Neural cell (in vitro differentiated cells): Measurements from ENCODE around the gene HCFC2. TPM values are rescaled to one million over a fixed set of nuclear protein-coding genes. Genes with fewer than 3 reads are reported as not detected.
A peak's percentile ranks its signal among the peaks of the same experiment; 100 is the strongest.
"Not testable (repeated sequence)": the region's sequence is repeated elsewhere in the genome, so short reads cannot be mapped to it uniquely, and the experiment has no call there.

Source experiments
- H2AFZ ChIP-seq: fragments of 200-600, 300-800 bp; sonication (generic), shearing (Covaris generic); 2 replicates; pipeline ENCODE4 v1.6.0; 2014; ENCODE audit warnings: low read depth, mild to moderate bottlenecking, antibody characterized with exemption, low read length, moderate library complexity
- H3F3A ChIP-seq: fragments of 200-600 bp; shearing (Covaris generic); 2 replicates; pipeline ENCODE4 v1.6.1; 2016; ENCODE audit warnings: mild to moderate bottlenecking, moderate library complexity, mixed read lengths, antibody characterized with exemption, low read length; ENCODE audit not compliant: insufficient read depth, poor library complexity, severe bottlenecking
- H3K27ac ChIP-seq: fragments of 200-600, 300-800 bp; sonication (generic), shearing (Covaris generic); 2 replicates; pipeline ENCODE4 v1.5.1; 2014; ENCODE audit warnings: mild to moderate bottlenecking, low read length, moderate library complexity
- H3K27me3 ChIP-seq: fragments of 300-800, 200-600 bp; sonication (generic), shearing (Covaris generic); 2 replicates; pipeline ENCODE4 v1.6.0; 2014; ENCODE audit warnings: mild to moderate bottlenecking, low read depth, low read length, moderate library complexity; ENCODE audit not compliant: insufficient read depth
- H3K36me3 ChIP-seq: fragments of 300-800, 200-600 bp; sonication (generic), shearing (Covaris generic); 2 replicates; pipeline ENCODE4 v1.5.1; 2014; ENCODE audit warnings: mild to moderate bottlenecking, antibody characterized with exemption, low read length, moderate library complexity; ENCODE audit not compliant: insufficient read depth
- H3K4me2 ChIP-seq: fragments of 300-800, 200-600 bp; sonication (generic), shearing (Covaris generic); 2 replicates; pipeline ENCODE4 v1.6.0; 2014; ENCODE audit warnings: mild to moderate bottlenecking, low read length
- H3K4me3 ChIP-seq: fragments of 300-800, 200-600 bp; sonication (generic), shearing (Covaris generic); 2 replicates; pipeline ENCODE4 v1.5.1; 2014; ENCODE audit warnings: mild to moderate bottlenecking, low read length, moderate library complexity
- H3K79me2 ChIP-seq: fragments of 200-600 bp; shearing (Covaris generic); replicated peaks from 2 replicates; pipeline ENCODE4 v1.6.0; 2014; ENCODE audit warnings: mild to moderate bottlenecking, low read length, moderate library complexity; ENCODE audit not compliant: insufficient read depth
- H3K9ac ChIP-seq: fragments of 300-800, 200-600 bp; sonication (generic), shearing (Covaris generic); 2 replicates; pipeline ENCODE4 v1.6.1; 2016; ENCODE audit warnings: mild to moderate bottlenecking, low read length, mixed read lengths
- H3K9me2 ChIP-seq: fragments of 200-600 bp; shearing (Covaris generic); 2 replicates; pipeline ENCODE4 v1.6.1; 2016; ENCODE audit warnings: mild to moderate bottlenecking, low read length, mixed read lengths; ENCODE audit not compliant: insufficient read depth
- H3K9me3 ChIP-seq: fragments of 200-600, 300-800 bp; sonication (generic), shearing (Covaris generic); 2 replicates; pipeline ENCODE4 v1.6.1; 2016; ENCODE audit warnings: mild to moderate bottlenecking, mixed run types, low read length, moderate library complexity, mixed read lengths
- H4K20me1 ChIP-seq: fragments of 200-600 bp; shearing (Covaris generic); 2 replicates; pipeline ENCODE4 v1.6.1; 2016; ENCODE audit warnings: mild to moderate bottlenecking, mixed run types; ENCODE audit not compliant: insufficient read depth
- EP300 ChIP-seq: fragments of 450-650 bp; conservative IDR thresholded peaks from 2 replicates; pipeline ENCODE4 v1.6.1; 2014; ENCODE audit warnings: antibody characterized with exemption, mild to moderate bottlenecking, moderate library complexity; ENCODE audit not compliant: poor library complexity, severe bottlenecking
- EZH2 ChIP-seq: fragments of 200-600, 300-800 bp; shearing (Covaris generic), sonication (generic); IDR thresholded peaks from 2 replicates; pipeline ENCODE4 v1.6.1; 2014; ENCODE audit warnings: antibody characterized with exemption, low read length, borderline replicate concordance, mild to moderate bottlenecking; ENCODE audit not compliant: insufficient read depth, poor library complexity, severe bottlenecking
- MXI1 ChIP-seq: fragments of 450-650 bp; conservative IDR thresholded peaks from 2 replicates; pipeline ENCODE4 v1.6.1; 2014; ENCODE audit warnings: antibody characterized with exemption, mild to moderate bottlenecking; ENCODE audit not compliant: poor library complexity, severe bottlenecking
- POLR2AphosphoS5 ChIP-seq: IDR thresholded peaks from 2 replicates; pipeline ENCODE4 v1.6.1; 2012
- RAD21 ChIP-seq: fragments of 450-650 bp; conservative IDR thresholded peaks from 2 replicates; pipeline ENCODE4 v1.6.1; 2014; ENCODE audit warnings: antibody characterized with exemption, mild to moderate bottlenecking, moderate library complexity
- REST ChIP-seq: IDR thresholded peaks from 2 replicates; pipeline ENCODE4 v1.6.1; 2012; ENCODE audit warnings: borderline replicate concordance
- SMC3 ChIP-seq: fragments of 450-650 bp; conservative IDR thresholded peaks from 2 replicates; pipeline ENCODE4 v1.6.1; 2014; ENCODE audit warnings: antibody characterized with exemption, mild to moderate bottlenecking, moderate library complexity; ENCODE audit not compliant: poor library complexity
- TAF1 ChIP-seq: IDR thresholded peaks from 2 replicates; pipeline ENCODE4 v1.6.1; 2012; ENCODE audit warnings: low read depth
- polyA minus RNA-seq: library from RNA; depleted of rRNA, polyadenylated mRNA; stranded (reverse); fragments of >200 nt; gene quantifications from 2 replicates; pipeline ENCODE4 v1.2.3, GENCODE V29; 2014
- polyA plus RNA-seq: library from polyadenylated mRNA; depleted of rRNA; stranded (reverse); fragments of >200 nt; gene quantifications from 2 replicates; pipeline ENCODE4 v1.2.3, GENCODE V29; 2014
- TF ChIP-seq, protein P1 (sequence below): fragments of 450-650 bp; IDR thresholded peaks from 2 replicates; pipeline ENCODE4 v1.5.1; 2014; ENCODE audit warnings: antibody characterized with exemption, mild to moderate bottlenecking, moderate library complexity; ENCODE audit not compliant: poor library complexity, severe bottlenecking

Gene HCFC2
- 50.0 and 62.4 TPM in 2 replicates for polyA plus RNA-seq
- polyA minus RNA-seq: 80.6 and 82.4 TPM in 2 replicates

DNA sequence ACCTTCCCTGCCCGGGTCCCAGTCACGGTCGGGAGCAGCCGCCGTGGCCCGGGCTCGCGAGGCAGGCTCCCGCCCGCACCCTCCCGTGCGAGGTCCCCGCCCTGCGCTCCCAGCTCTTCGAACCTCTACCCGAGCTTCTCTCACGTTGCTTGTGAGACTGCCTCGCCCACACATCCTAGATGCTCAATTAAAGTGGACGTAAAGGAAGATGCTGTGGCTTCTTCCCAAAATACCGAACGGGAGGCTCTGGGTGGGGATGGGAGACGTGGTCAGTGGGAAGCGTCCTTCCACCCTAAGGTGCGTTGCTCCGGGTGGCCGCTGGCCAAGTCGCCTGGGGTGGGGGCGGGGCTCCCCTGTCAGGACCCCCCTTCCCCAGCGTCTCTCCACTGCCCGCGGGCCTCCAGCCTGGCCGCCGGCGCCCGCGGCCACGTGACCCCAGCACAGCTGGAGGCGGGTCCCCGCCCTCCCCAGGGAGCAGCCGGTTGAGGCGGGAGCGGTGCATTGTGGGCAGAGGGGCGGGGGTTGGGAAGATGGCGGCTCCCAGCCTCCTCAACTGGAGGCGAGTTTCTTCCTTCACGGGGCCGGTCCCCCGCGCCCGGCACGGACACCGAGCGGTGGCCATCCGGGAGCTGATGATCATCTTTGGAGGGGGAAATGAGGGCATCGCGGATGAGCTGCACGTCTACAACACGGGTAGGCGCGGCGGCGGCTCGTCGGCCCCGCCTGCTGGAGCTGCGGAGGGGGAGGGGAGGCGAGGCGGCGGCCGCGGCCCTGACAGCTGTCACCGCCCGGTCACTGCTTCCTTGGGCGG is at the start of gene HCFC2:
Gene HCFC2 (plus strand): TSS at position 501 of the 811 bp plus-strand sequence. CDS start 30 bp downstream, at position 531.
- H3K9me3 ChIP-seq: no peaks in the 10 kb centered on the region
- H3K27ac ChIP-seq: peak within 1 kb of the TSS; percentile 91
- no peaks in the 10 kb centered on the region for H3K27me3 ChIP-seq
- no peaks in the 10 kb centered on the region for H3K36me3 ChIP-seq
- no peaks in the 10 kb centered on the region for H4K20me1 ChIP-seq
- no peaks in the 10 kb centered on the region for H3K9me2 ChIP-seq
- H3F3A ChIP-seq: no peaks in the 10 kb centered on the region
- H3K9ac ChIP-seq: peak within 1 kb of the TSS; percentile 88
- TF ChIP-seq EZH2 (no peak), RAD21 (no peak), TAF1 (no peak), REST (peak; percentile 22), MXI1 (peak; percentile 92), EP300 (peak; percentile 69), SMC3 (peak; percentile 41), POLR2AphosphoS5 (peak; percentile 93)
- TF ChIP-seq, protein P1, sequence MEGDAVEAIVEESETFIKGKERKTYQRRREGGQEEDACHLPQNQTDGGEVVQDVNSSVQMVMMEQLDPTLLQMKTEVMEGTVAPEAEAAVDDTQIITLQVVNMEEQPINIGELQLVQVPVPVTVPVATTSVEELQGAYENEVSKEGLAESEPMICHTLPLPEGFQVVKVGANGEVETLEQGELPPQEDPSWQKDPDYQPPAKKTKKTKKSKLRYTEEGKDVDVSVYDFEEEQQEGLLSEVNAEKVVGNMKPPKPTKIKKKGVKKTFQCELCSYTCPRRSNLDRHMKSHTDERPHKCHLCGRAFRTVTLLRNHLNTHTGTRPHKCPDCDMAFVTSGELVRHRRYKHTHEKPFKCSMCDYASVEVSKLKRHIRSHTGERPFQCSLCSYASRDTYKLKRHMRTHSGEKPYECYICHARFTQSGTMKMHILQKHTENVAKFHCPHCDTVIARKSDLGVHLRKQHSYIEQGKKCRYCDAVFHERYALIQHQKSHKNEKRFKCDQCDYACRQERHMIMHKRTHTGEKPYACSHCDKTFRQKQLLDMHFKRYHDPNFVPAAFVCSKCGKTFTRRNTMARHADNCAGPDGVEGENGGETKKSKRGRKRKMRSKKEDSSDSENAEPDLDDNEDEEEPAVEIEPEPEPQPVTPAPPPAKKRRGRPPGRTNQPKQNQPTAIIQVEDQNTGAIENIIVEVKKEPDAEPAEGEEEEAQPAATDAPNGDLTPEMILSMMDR: peak; percentile 12
- H3K4me2 ChIP-seq: peak within 1 kb of the TSS; percentile 94
- H2AFZ ChIP-seq: peak within 1 kb of the TSS; percentile 88
- H3K4me3 ChIP-seq: peak within 1 kb of the TSS; percentile 98
- H3K79me2 ChIP-seq: peaks cover 22% of the 10 kb centered on the region

DNA sequence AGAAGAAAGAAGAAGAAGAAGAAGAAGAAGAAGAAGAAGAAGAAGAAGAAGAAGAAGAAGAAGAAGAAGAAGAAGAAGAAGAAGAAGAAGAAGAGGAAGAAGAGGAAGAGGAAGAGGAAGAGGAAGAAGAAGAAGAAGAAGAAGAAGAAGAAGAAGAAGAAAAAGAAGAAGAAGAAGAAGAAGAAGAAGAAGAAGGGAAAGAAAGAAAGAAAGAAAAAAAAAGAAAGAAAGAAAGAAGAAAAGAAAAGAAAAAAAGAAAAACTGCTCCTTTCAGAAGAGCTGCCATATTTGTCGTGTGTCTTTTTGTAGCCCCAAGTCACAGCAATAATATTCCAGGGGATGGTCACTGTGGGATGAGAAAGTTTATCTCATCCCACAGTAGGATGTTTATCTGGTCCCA is 42.5 kb upstream of the HCFC2 start:
- not testable (repeated sequence) for H3K9me3 ChIP-seq, H4K20me1 ChIP-seq, H3K27me3 ChIP-seq, H3K79me2 ChIP-seq, H3K9me2 ChIP-seq, H3K4me2 ChIP-seq, H3K36me3 ChIP-seq, H3F3A ChIP-seq, H3K9ac ChIP-seq, H2AFZ ChIP-seq, H3K4me3 ChIP-seq, H3K27ac ChIP-seq
